ENCODE measurements around the gene SCUBE1. TPM values are rescaled to one million over a fixed set of nuclear protein-coding genes. Genes with fewer than 3 reads are reported as not detected.

The SCUBE1 gene
- total RNA-seq, 4 donors from 2014 or later, result 0.28 to 3.7 (median 1.7) TPM

GRCh38 chr22:43337385-43337784 is 5.8 kb downstream of the SCUBE1 start:
- TF ChIP-seq CTCF (IDR thresholded peaks at IDR 0.05), result no peak
- ATAC-seq (ENCODE audit: low FRiP score) (no peak), DNase-seq (ENCODE audit: low spot score) (no peak)

GRCh38 chr22:43334378-43334777 is 8.8 kb downstream of the SCUBE1 start:
- no peak for DNase-seq (ENCODE audit: low spot score)
- TF ChIP-seq CTCF (IDR thresholded peaks at IDR 0.05), result no peak
- no peak for ATAC-seq (ENCODE audit: low FRiP score)

- DNase-seq (ENCODE audit: low spot score), result no peak
- no peak for ATAC-seq (ENCODE audit: low FRiP score)
- TF ChIP-seq CTCF (IDR thresholded peaks at IDR 0.05), result no peak
Measured at GRCh38 chr22:43333978-43334377, 9.2 kb downstream of the SCUBE1 start.

GRCh38 chr22:43333156-43333555 is 10.0 kb downstream of the SCUBE1 start:
- no peak for TF ChIP-seq CTCF (IDR thresholded peaks at IDR 0.05)
- no peak for DNase-seq (ENCODE audit: low spot score)
- no peak for ATAC-seq (ENCODE audit: low FRiP score)

GRCh38 chr22:43331698-43332097 is 11.5 kb downstream of the SCUBE1 start:
- no peak for TF ChIP-seq CTCF (IDR thresholded peaks at IDR 0.05)
- no peak for ATAC-seq (ENCODE audit: low FRiP score)
- no peak for DNase-seq (ENCODE audit: low spot score)

GRCh38 chr22:43331069-43331451 is 12.1 kb downstream of the SCUBE1 start:
- no peak for DNase-seq (ENCODE audit: low spot score)
- TF ChIP-seq CTCF (IDR thresholded peaks at IDR 0.05), result no peak

GRCh38 chr22:43330178-43331068 is 12.7 kb downstream of the SCUBE1 start:
- DNase-seq (ENCODE audit: low spot score) (no peak), ATAC-seq (ENCODE audit: low FRiP score) (no peak)
- no peak for TF ChIP-seq CTCF (IDR thresholded peaks at IDR 0.05)

More at GRCh38 chr22:43331069-43331451, 12.1 kb downstream of the SCUBE1 start:
- no peak for ATAC-seq (ENCODE audit: low FRiP score)

Data from omental fat pad (tissue), 4 donors.